Measurements from ENCODE around the gene PHETA1. TPM values are rescaled to one million over a fixed set of nuclear protein-coding genes. Genes with fewer than 3 reads are reported as not detected.

The PHETA1 gene
- total and polyA plus RNA-seq, 10 of the 15 experiments (the other 5 are each of a cell fraction or from before 2014, with no cell fraction given): 0.02 to 1.3 (median 0.51) TPM; not detected in 1

DNA sequence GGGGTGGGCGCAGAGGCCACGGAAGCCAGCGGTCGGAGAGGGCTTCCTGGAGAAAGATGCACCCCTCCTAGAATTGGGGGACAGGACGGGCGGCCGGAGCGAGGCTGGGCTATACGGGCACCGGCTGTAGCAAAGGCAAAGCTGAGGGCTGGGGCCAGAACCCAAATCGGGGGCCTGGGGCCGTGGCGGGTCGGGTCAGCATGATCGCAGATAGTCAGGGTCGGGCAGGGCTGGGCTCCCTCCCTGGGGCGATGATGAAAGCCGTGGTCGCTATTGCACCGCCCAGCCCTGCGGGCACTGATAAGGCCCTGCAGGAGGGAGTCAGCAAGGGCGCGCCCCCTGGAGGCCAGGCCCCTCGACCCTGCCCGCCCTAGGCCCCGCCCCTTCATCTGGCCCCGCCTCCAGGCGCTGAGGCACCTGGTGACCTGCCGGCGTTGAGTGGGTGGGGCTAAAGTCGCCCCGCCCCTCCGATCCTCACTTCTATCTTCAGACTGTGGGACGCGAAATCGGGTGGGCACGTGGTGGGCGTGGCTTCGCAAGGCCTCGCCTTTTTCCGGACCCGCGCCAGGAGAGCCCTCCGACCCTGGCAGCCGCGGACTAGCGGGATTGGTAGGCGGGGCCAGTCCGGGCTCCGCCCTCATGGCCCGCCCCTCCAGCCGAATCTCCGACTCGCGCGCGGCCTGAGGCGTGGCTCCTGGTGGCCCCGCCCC lies 36.4 kb upstream of the PHETA1 start (continued):
- no peak for TF ChIP-seq ZNF592 (IDR thresholded peaks at IDR 0.05)
- no peak for TF ChIP-seq YBX1 (IDR thresholded peaks at IDR 0.05)
- no peak for TF ChIP-seq BRCA1 (IDR thresholded peaks at IDR 0.05; ENCODE audit: low read depth, low read length)
- peak; percentile 84 for TF ChIP-seq SMARCA5 (IDR thresholded peaks at IDR 0.05)
- TF ChIP-seq NBN (IDR thresholded peaks at IDR 0.05): no peak
- no peak for TF ChIP-seq EP300 (IDR thresholded peaks at IDR 0.05; ENCODE audit: borderline replicate concordance in 1 of 2, control insufficient read depth in 1 of 2, low read depth in 2 of 2, low read length in 2 of 2)
- TF ChIP-seq, protein P1, sequence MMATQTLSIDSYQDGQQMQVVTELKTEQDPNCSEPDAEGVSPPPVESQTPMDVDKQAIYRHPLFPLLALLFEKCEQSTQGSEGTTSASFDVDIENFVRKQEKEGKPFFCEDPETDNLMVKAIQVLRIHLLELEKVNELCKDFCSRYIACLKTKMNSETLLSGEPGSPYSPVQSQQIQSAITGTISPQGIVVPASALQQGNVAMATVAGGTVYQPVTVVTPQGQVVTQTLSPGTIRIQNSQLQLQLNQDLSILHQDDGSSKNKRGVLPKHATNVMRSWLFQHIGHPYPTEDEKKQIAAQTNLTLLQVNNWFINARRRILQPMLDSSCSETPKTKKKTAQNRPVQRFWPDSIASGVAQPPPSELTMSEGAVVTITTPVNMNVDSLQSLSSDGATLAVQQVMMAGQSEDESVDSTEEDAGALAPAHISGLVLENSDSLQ (IDR thresholded peaks at IDR 0.05): peak; percentile 8
- TF ChIP-seq, protein P2, sequence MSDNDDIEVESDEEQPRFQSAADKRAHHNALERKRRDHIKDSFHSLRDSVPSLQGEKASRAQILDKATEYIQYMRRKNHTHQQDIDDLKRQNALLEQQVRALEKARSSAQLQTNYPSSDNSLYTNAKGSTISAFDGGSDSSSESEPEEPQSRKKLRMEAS (IDR thresholded peaks at IDR 0.05; ENCODE audit: low read depth, low read length): peak; percentile 16; the same call in 1 of the 2 replicates
- no peak for TF ChIP-seq PAX5 (IDR thresholded peaks at IDR 0.05; ENCODE audit: borderline replicate concordance, low read depth, low read length)
- no peak for TF ChIP-seq PAX8 (IDR thresholded peaks at IDR 0.05)
- TF ChIP-seq, protein P3, sequence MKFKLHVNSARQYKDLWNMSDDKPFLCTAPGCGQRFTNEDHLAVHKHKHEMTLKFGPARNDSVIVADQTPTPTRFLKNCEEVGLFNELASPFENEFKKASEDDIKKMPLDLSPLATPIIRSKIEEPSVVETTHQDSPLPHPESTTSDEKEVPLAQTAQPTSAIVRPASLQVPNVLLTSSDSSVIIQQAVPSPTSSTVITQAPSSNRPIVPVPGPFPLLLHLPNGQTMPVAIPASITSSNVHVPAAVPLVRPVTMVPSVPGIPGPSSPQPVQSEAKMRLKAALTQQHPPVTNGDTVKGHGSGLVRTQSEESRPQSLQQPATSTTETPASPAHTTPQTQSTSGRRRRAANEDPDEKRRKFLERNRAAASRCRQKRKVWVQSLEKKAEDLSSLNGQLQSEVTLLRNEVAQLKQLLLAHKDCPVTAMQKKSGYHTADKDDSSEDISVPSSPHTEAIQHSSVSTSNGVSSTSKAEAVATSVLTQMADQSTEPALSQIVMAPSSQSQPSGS (IDR thresholded peaks at IDR 0.05; ENCODE audit: low read length): no peak
- TF ChIP-seq ETV6 (conservative IDR thresholded peaks at IDR 0.05 in 1 of 2, IDR thresholded peaks at IDR 0.05 in 1 of 2; ENCODE audit: borderline replicate concordance in 1 of 2, low read depth in 1 of 2): no peak
- TF ChIP-seq TBL1XR1 (IDR thresholded peaks at IDR 0.05; ENCODE audit: low read depth, low read length): no peak
- no peak for TF ChIP-seq IRF4 (IDR thresholded peaks at IDR 0.05; ENCODE audit: low read depth, low read length)
- no peak for TF ChIP-seq ZZZ3 (IDR thresholded peaks at IDR 0.05; ENCODE audit: control insufficient read depth, insufficient read length, low read depth)
- TF ChIP-seq, protein P4, sequence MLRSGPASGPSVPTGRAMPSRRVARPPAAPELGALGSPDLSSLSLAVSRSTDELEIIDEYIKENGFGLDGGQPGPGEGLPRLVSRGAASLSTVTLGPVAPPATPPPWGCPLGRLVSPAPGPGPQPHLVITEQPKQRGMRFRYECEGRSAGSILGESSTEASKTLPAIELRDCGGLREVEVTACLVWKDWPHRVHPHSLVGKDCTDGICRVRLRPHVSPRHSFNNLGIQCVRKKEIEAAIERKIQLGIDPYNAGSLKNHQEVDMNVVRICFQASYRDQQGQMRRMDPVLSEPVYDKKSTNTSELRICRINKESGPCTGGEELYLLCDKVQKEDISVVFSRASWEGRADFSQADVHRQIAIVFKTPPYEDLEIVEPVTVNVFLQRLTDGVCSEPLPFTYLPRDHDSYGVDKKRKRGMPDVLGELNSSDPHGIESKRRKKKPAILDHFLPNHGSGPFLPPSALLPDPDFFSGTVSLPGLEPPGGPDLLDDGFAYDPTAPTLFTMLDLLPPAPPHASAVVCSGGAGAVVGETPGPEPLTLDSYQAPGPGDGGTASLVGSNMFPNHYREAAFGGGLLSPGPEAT (IDR thresholded peaks at IDR 0.05; ENCODE audit: low read depth): no peak
- TF ChIP-seq STAT3 (IDR thresholded peaks at IDR 0.05; ENCODE audit: low read depth, low read length): no peak
- TF ChIP-seq USF1 (IDR thresholded peaks at IDR 0.05; ENCODE audit: borderline replicate concordance, extremely low read length, insufficient read depth, low read depth, low read length): peak; percentile 82
- no peak for TF ChIP-seq MTA3 (IDR thresholded peaks at IDR 0.05; ENCODE audit: borderline replicate concordance, low read length)
- TF ChIP-seq JUNB (IDR thresholded peaks at IDR 0.05): no peak
- 0 out of 2 replicates have a peak, but pooled peaks have one; percentile 22 for TF ChIP-seq SREBF2 (IDR thresholded peaks at IDR 0.05; ENCODE audit: low read length)

Data from GM12878 (cell line).